Measurements from ENCODE around the gene OGDH.

DNA sequence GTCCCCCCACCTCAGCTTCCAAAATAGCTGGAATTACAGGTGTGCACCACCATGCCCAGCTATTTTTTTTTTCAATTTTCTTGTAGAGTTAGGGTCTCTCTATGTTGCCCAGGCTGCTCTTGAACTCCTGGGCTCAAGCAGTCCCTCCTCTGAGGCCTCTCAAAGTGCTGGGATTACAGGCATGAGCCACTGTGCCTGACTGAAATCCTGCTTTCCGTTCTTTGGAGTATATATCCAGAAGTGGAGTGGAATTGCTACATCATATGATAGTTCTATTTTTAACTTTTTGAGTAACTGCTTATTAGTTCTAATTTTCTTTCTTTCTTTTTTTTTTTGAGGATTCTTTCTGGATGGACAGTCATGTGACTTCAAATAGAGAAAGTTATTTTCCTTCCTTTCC is 79.3 kb downstream of the OGDH start:
- TF ChIP-seq, protein P1, sequence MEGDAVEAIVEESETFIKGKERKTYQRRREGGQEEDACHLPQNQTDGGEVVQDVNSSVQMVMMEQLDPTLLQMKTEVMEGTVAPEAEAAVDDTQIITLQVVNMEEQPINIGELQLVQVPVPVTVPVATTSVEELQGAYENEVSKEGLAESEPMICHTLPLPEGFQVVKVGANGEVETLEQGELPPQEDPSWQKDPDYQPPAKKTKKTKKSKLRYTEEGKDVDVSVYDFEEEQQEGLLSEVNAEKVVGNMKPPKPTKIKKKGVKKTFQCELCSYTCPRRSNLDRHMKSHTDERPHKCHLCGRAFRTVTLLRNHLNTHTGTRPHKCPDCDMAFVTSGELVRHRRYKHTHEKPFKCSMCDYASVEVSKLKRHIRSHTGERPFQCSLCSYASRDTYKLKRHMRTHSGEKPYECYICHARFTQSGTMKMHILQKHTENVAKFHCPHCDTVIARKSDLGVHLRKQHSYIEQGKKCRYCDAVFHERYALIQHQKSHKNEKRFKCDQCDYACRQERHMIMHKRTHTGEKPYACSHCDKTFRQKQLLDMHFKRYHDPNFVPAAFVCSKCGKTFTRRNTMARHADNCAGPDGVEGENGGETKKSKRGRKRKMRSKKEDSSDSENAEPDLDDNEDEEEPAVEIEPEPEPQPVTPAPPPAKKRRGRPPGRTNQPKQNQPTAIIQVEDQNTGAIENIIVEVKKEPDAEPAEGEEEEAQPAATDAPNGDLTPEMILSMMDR (IDR thresholded peaks at IDR 0.05) = no peak
- TF ChIP-seq POLR2A (IDR thresholded peaks at IDR 0.05) = no peak

All from testis (tissue), 2 donors.